HUES48 (cell line): Measurements from ENCODE around the gene HNRNPC.
"Not testable (repeated sequence)": the region's sequence is repeated elsewhere in the genome, so short reads cannot be mapped to it uniquely, and the experiment has no call there.

ENCODE experiments used
- H3K27ac ChIP-seq: one replicate; pipeline ENCODE4 v1.7.0; 2013; ENCODE audit warnings: low read depth, low read length, inconsistent platforms
- H3K27me3 ChIP-seq: 2 replicates; pipeline ENCODE4 v1.6.1; 2013; ENCODE audit warnings: mild to moderate bottlenecking, low read length; ENCODE audit not compliant: control insufficient read depth, insufficient read depth
- H3K36me3 ChIP-seq: 2 replicates; pipeline ENCODE4 v1.6.1; 2013; ENCODE audit warnings: low read length; ENCODE audit not compliant: control insufficient read depth, insufficient read depth
- H3K4me1 ChIP-seq: 2 replicates; pipeline ENCODE4 v1.6.1; 2013; ENCODE audit warnings: mild to moderate bottlenecking, low read length; ENCODE audit not compliant: control insufficient read depth, insufficient read depth
- H3K4me3 ChIP-seq: 2 replicates; pipeline ENCODE4 v1.5.1; 2013; ENCODE audit warnings: mild to moderate bottlenecking, low read depth, low read length
- H3K9ac ChIP-seq: 2 replicates; pipeline ENCODE4 v1.6.1; 2013; ENCODE audit warnings: mild to moderate bottlenecking, low read depth, low read length, moderate library complexity
- H3K9me3 ChIP-seq: 2 replicates; pipeline ENCODE4 v1.6.1; 2013; ENCODE audit warnings: low read length; ENCODE audit not compliant: control insufficient read depth, insufficient read depth

HNRNPC gene

GRCh38 chr14:21258005-21258888, 11.0 kb downstream of the HNRNPC start:
- Histone ChIP-seq H3K27me3 (no peaks in the 10 kb centered on the region), H3K4me3 (no peak overlapping the region), H3K27ac (no peak overlapping the region), H3K9me3 (no peaks in the 10 kb centered on the region), H3K36me3 (peaks cover 93% of the 10 kb centered on the region), H3K9ac (no peak overlapping the region), H3K4me1 (peaks cover 11% of the 10 kb centered on the region)

GRCh38 chr14:21257394-21257909, 11.8 kb downstream of the HNRNPC start:
- Histone ChIP-seq H3K9ac (no peak overlapping the region; the same call in 1 of the 2 replicates), H3K9me3 (no peaks in the 10 kb centered on the region), H3K27me3 (no peaks in the 10 kb centered on the region), H3K4me1 (peaks cover 11% of the 10 kb centered on the region), H3K4me3 (no peak overlapping the region), H3K27ac (no peak overlapping the region), H3K36me3 (peaks cover 89% of the 10 kb centered on the region)

DNA sequence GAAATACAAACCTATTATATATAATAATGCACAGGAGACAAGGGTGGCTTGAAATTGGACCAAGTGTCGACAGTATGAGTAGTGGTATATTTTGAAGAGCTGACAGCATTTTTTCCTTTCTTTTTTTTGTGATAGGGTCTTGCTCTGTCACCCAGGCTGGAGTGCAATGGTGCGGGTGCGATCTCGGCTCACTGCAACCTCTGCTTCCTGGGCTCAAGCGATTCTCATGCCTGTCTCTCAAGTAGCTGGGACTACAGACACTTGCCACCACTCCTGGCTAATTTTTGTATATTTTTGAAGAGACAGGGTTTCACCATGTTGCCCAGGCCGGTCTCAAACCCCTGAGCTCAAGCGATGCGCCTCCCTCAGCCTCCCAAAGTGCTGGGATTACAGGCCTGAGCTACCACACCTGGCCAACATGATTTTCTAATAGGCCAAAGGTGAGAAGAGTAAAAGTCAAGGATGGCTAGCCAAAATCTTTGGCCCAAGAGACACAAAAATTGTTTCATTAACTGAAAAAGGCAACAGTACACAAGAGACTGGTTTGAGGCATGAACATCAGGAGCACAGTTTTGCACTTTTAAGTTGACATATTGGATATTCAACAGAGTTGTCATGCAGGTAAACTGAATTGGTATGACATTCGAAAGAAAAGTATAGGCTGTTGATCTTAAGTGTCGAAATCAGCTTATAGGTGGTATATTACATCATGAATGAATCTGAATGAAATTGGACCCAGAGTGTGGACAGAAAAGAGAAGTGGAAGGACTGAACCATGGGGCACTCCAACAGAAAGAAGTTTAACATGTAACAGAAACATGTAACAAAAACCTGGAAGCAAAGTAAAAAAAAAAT, 12.5 kb downstream of the HNRNPC start:
- H3K27ac ChIP-seq = no peak overlapping the region
- peaks cover 7% of the 10 kb centered on the region for H3K4me1 ChIP-seq
- H3K27me3 ChIP-seq = no peaks in the 10 kb centered on the region
- no peak overlapping the region for H3K9ac ChIP-seq
- H3K4me3 ChIP-seq = no peak overlapping the region
- H3K36me3 ChIP-seq = peaks cover 89% of the 10 kb centered on the region
- no peaks in the 10 kb centered on the region for H3K9me3 ChIP-seq

DNA sequence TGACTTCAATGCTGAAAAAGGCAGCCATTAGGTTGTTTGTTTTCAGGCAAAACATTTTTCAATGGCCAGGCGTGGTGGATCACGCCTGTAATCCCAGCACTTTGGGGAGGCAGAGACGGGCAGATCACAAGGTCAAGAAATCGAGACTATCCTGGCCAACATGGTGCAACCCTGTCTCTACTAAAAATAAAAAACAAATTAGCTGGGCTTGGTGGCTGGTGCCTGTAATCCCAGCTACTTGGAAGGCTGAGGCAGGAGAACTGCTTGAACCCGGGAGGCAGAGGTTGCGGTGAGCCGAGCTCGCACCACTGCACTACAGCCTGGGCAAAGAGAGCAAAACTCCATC, 13.2 kb downstream of the HNRNPC start:
- not testable (repeated sequence) for H3K27me3 ChIP-seq, H3K4me3 ChIP-seq, H3K4me1 ChIP-seq, H3K9ac ChIP-seq, H3K9me3 ChIP-seq
- Histone ChIP-seq H3K36me3 (peaks cover 89% of the 10 kb centered on the region), H3K27ac (peak overlapping the region; percentile 47)

- Histone ChIP-seq H3K9me3 (no peaks in the 10 kb centered on the region), H3K4me1 (peaks cover 5% of the 10 kb centered on the region), H3K36me3 (peaks cover 88% of the 10 kb centered on the region), H3K27ac (peak overlapping the region; percentile 47), H3K27me3 (no peaks in the 10 kb centered on the region), H3K9ac (no peak overlapping the region), H3K4me3 (no peak overlapping the region)
Measured at GRCh38 chr14:21255385-21256101, 13.7 kb downstream of the HNRNPC start.

DNA sequence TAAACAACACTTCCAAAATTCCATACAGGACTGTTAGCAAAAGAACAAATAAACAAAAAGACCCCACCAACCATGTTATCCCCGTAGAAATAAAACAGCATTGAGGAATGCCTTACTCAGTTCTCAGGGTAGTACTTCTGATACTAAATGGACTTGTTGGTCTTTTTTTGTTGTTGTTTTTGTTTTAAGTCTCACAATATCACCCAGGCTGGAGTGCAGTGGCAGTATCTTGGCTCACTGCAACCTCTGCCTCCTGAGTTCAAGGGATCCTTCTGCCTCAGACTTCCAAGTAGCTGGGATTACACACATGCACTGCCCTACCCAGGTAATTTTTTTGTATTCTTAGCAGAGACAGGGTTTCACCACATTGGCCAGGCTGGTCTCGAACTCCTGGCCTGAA, 17.1 kb downstream of the HNRNPC start:
- H3K36me3 ChIP-seq = peaks cover 93% of the 10 kb centered on the region
- H3K9me3 ChIP-seq = no peaks in the 10 kb centered on the region
- H3K27ac ChIP-seq = no peak overlapping the region
- no peaks in the 10 kb centered on the region for H3K4me1 ChIP-seq
- no peak overlapping the region for H3K9ac ChIP-seq
- H3K27me3 ChIP-seq = no peaks in the 10 kb centered on the region
- no peak overlapping the region for H3K4me3 ChIP-seq

DNA sequence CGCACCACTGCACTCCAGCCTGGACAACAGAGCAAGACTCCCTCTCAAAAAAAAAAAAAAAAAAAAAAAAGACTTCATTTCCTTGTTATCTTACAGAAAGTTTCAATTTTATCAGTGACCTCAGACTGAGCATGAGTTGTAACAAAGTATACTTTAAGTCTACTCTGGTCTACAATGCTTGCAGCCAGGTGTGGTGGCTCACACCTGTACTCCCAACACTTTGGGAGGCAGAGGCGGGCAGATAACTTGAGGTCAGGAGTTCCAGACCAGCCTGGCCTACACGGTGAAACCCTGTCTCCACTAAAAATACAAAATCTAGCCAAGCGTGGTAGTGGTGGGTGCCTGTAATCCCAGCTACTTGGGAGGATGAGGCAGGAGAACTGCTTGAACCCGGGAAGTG, 18.0 kb downstream of the HNRNPC start:
- Histone ChIP-seq H3K36me3 (peaks cover 92% of the 10 kb centered on the region), H3K27ac (no peak overlapping the region), H3K9ac (no peak overlapping the region), H3K4me1 (no peaks in the 10 kb centered on the region), H3K4me3 (no peak overlapping the region), H3K9me3 (no peaks in the 10 kb centered on the region), H3K27me3 (no peaks in the 10 kb centered on the region)

DNA sequence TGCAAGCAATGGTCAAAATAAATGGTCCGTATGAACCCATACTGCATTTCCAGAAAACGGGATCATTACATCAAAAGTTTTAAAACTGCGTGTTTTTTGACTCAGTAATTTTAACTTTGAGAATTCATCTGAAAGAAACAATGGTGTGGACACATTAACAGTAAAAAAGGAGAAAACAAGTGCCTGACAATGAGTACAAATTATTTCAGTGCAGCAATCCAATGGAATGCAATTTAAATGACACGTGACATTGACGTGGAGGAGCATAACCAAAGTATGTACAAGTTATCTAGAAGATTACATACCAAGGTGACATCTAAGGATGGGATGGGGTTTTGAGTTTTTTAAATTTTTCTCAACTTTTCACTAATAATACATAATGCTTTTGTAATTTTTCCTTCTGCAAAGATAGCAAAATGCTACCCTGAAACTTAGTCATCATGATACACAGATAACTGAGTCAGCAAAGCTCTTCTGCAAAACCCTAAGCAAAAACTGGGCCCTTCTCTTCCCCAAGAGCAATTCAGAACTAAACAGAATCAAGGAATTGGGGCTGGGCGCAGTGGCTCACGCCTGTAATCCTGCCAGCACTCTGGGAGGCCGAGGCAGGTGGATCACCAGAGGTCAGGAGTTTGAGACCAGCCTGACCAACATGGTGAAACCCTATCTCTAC, 20.4 kb downstream of the HNRNPC start:
- Histone ChIP-seq H3K9ac (no peak overlapping the region), H3K27me3 (no peaks in the 10 kb centered on the region), H3K4me1 (no peaks in the 10 kb centered on the region), H3K36me3 (peaks cover 93% of the 10 kb centered on the region), H3K4me3 (no peak overlapping the region), H3K27ac (no peak overlapping the region), H3K9me3 (no peaks in the 10 kb centered on the region)

DNA sequence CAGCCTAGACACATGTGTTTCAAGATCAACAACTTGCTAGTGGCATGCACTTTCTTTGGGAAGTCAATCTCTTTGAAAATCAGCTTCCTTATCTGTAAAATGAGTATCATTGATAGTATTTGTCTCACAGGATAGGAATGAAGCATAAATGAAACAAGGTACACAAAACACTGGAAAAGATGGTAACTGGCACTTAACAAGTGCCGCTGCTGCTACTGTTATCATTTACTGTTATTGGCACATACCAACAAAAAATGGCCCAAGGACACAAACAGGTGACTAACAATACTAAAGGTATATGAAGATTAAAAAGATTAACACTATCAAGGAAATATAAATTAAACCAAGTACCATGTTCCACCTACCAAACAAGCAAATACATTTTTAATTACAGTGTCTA, 20.9 kb downstream of the HNRNPC start:
- Histone ChIP-seq H3K4me3 (no peak overlapping the region), H3K36me3 (peaks cover 93% of the 10 kb centered on the region), H3K9ac (no peak overlapping the region), H3K27me3 (no peaks in the 10 kb centered on the region), H3K9me3 (no peaks in the 10 kb centered on the region), H3K4me1 (no peaks in the 10 kb centered on the region), H3K27ac (no peak overlapping the region)

GRCh38 chr14:21245813-21246212, 23.4 kb downstream of the HNRNPC start:
- Histone ChIP-seq H3K9me3 (no peaks in the 10 kb centered on the region), H3K27ac (no peak overlapping the region), H3K4me1 (no peaks in the 10 kb centered on the region), H3K4me3 (no peak overlapping the region), H3K27me3 (no peaks in the 10 kb centered on the region), H3K36me3 (peaks cover 98% of the 10 kb centered on the region), H3K9ac (no peak overlapping the region)
